ENCODE data around the gene INHBC. TPM values are rescaled to one million over a fixed set of nuclear protein-coding genes. Genes with fewer than 3 reads are reported as not detected.
"Not testable (repeated sequence)": the region's sequence is repeated elsewhere in the genome, so short reads cannot be mapped to it uniquely, and the experiment has no call there.

Gene INHBC
- total RNA-seq, 1 donor from 2014 or later = not detected

- TF ChIP-seq, protein P1, sequence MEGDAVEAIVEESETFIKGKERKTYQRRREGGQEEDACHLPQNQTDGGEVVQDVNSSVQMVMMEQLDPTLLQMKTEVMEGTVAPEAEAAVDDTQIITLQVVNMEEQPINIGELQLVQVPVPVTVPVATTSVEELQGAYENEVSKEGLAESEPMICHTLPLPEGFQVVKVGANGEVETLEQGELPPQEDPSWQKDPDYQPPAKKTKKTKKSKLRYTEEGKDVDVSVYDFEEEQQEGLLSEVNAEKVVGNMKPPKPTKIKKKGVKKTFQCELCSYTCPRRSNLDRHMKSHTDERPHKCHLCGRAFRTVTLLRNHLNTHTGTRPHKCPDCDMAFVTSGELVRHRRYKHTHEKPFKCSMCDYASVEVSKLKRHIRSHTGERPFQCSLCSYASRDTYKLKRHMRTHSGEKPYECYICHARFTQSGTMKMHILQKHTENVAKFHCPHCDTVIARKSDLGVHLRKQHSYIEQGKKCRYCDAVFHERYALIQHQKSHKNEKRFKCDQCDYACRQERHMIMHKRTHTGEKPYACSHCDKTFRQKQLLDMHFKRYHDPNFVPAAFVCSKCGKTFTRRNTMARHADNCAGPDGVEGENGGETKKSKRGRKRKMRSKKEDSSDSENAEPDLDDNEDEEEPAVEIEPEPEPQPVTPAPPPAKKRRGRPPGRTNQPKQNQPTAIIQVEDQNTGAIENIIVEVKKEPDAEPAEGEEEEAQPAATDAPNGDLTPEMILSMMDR (IDR thresholded peaks at IDR 0.05; ENCODE audit: insufficient read depth, low read length, severe bottlenecking) = no peak
- FAIRE-seq (no peak), DNase-seq (ENCODE audit: low read depth) (no peak)
- Histone ChIP-seq H3K27me3 (ENCODE audit: control insufficient read depth, insufficient read depth, low read length) (no peaks in the 10 kb centered on the region), H3K36me3 (ENCODE audit: control insufficient read depth, insufficient read depth, low read length) (peaks cover 24% of the 10 kb centered on the region), H3K4me3 (ENCODE audit: low read depth, low read length) (peak overlapping the region; percentile 76)
Observed at GRCh38 chr12:57488402-57489156, 54.0 kb downstream of the INHBC start.

GRCh38 chr12:57489157-57489641, 54.6 kb downstream of the INHBC start:
- TF ChIP-seq, protein P1 (IDR thresholded peaks at IDR 0.05; ENCODE audit: insufficient read depth, low read length, severe bottlenecking) = no peak
- no peak for DNase-seq (ENCODE audit: low read depth)
- FAIRE-seq = no peak
- peak overlapping the region; percentile 76 for H3K4me3 ChIP-seq (ENCODE audit: low read depth, low read length)
- no peaks in the 10 kb centered on the region for H3K27me3 ChIP-seq (ENCODE audit: control insufficient read depth, insufficient read depth, low read length)
- peaks cover 24% of the 10 kb centered on the region for H3K36me3 ChIP-seq (ENCODE audit: control insufficient read depth, insufficient read depth, low read length)

DNA sequence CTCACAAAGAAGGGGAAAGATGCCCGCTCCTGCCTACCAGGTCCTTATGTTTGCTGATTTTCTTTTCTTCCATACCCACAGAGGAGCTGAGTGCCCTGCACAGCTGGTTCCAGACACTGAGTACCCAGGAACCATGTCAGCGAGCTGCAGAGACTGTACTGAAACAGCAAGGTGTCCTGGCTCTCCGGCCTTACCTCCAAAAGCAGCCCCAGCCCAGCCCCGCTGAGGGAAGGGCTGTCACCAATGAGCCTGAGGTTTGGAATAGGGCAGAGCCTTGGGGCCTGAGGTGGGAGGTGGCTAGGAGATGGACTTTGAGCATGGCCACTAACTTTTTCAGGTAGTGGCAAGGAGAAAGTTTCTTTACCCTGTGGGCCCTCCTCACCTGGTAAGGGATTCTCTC, 55.5 kb downstream of the INHBC start:
- Histone ChIP-seq H3K4me3 (ENCODE audit: low read depth, low read length) (no peak overlapping the region), H3K27me3 (ENCODE audit: control insufficient read depth, insufficient read depth, low read length) (no peaks in the 10 kb centered on the region), H3K36me3 (ENCODE audit: control insufficient read depth, insufficient read depth, low read length) (peaks cover 24% of the 10 kb centered on the region)
- TF ChIP-seq, protein P1 (IDR thresholded peaks at IDR 0.05; ENCODE audit: insufficient read depth, low read length, severe bottlenecking) = no peak
- FAIRE-seq = no peak
- no peak for DNase-seq (ENCODE audit: low read depth)

GRCh38 chr12:57491393-57492280, 57.1 kb downstream of the INHBC start:
- DNase-seq (ENCODE audit: low read depth) (no peak), FAIRE-seq (no peak)
- H3K36me3 ChIP-seq (ENCODE audit: control insufficient read depth, insufficient read depth, low read length) = peaks cover 25% of the 10 kb centered on the region
- TF ChIP-seq, protein P1 (IDR thresholded peaks at IDR 0.05; ENCODE audit: insufficient read depth, low read length, severe bottlenecking) = no peak
- H3K4me3 ChIP-seq (ENCODE audit: low read depth, low read length) = no peak overlapping the region
- no peaks in the 10 kb centered on the region for H3K27me3 ChIP-seq (ENCODE audit: control insufficient read depth, insufficient read depth, low read length)

DNA sequence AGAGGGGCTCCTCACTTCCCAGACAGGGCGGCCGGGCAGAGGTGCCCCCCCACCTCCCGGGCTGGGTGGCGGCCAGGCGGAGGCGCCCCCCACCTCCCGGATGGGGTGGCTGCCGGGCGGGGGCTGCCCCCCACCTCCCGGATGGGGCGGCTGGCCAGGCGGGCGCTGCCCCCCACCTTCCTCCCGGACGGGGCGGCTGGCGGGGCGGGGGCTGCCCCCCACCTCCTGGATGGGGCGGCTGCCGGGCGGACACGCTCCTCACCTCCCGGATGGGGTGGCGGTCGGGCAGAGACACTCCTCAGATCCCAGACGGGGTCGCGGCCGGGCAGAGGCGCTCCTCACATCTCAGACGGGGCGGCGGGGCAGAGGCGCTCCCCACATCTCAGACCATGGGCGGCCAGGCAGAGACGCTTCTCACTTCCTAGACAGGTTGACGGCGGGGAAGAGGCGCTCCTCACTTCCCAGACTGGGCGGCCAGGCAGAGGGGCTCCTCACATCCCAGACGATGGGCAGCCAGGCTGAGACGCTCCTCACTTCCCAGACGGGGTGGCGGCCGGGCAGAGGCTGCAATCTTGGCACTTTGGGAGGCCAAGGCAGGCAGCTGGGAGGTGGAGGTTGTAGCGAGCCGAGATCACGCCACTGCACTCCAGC, 60.6 kb downstream of the INHBC start:
- DNase-seq (ENCODE audit: low read depth); FAIRE-seq; H3K4me3 ChIP-seq (ENCODE audit: low read depth, low read length); H3K27me3 ChIP-seq (ENCODE audit: control insufficient read depth, insufficient read depth, low read length): not testable (repeated sequence)
- H3K36me3 ChIP-seq (ENCODE audit: control insufficient read depth, insufficient read depth, low read length) = peaks cover 33% of the 10 kb centered on the region

DNA sequence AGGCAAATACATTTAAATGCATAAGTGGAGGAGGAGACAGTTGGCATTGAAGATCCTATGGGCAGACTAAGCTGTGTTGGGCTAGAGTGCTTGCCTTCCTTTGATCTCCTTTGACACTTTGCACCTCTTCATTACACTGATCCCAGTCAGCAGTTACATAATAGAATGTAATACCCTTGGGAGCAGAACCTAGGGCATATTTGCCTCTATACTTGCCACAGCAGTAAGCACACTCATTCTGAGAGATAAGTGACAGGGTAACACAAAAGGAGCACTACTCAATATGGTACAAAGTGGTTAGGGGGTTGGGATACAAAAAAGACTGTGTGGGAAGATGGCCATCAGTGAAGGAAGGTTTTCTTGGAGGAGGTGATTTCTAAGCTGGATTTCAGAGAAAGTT, 62.2 kb downstream of the INHBC start:
- H3K36me3 ChIP-seq (ENCODE audit: control insufficient read depth, insufficient read depth, low read length) = peaks cover 32% of the 10 kb centered on the region
- TF ChIP-seq, protein P1 (IDR thresholded peaks at IDR 0.05; ENCODE audit: insufficient read depth, low read length, severe bottlenecking) = no peak
- no peak overlapping the region for H3K4me3 ChIP-seq (ENCODE audit: low read depth, low read length)
- H3K27me3 ChIP-seq (ENCODE audit: control insufficient read depth, insufficient read depth, low read length) = no peaks in the 10 kb centered on the region
- DNase-seq (ENCODE audit: low read depth) = no peak
- no peak for FAIRE-seq

Measured in bronchial epithelial cell (primary cell).